SK-N-SH (cell line): ENCODE measurements around the gene RAB7B. TPM values are rescaled to one million over a fixed set of nuclear protein-coding genes. Genes with fewer than 3 reads are reported as not detected.

Experiments
- CTCF ChIA-PET: fragments of 300-600, 350-600 bp; formaldehyde crosslinking; extraction: SDS; loops from one replicate; lab custom pipeline; 2021; lab: Yijun Ruan, JAX
- POLR2A ChIA-PET: fragments of 350-600 bp; sonication (Branson Sonifier 250); formaldehyde crosslinking; extraction: SDS; loops from one replicate; lab custom pipeline; 2020; ENCODE audit warnings: antibody characterized with exemption, inconsistent platforms; lab: Yijun Ruan, JAX
- DNase-seq: peaks from one replicate; pipeline ENCODE4 v3.0.0; 2012
- H2AFZ ChIP-seq: fragments of 200-600 bp; sonication (generic); 2 replicates; pipeline ENCODE4 v1.8.1; 2016; ENCODE audit warnings: antibody characterized with exemption, mild to moderate bottlenecking, low read depth
- H3F3A ChIP-seq: fragments of 200-600 bp; sonication (generic); replicated peaks from 2 replicates; pipeline ENCODE3; 2016; ENCODE audit warnings: antibody characterized with exemption, mild to moderate bottlenecking; ENCODE audit not compliant: insufficient read depth
- H3K27ac ChIP-seq, 2 experiments: fragments of 200-500 bp in 1 of 2; fragments of 200-600 bp in 1 of 2; sonication (Bioruptor generic) in 1 of 2; sonication (generic), shearing (Covaris generic) in 1 of 2; 2 replicates each; pipeline versions ENCODE4 v1.5.1 to v1.6.1; 2014 to 2016; ENCODE audit warnings: low read depth in 2 of 2, inconsistent platforms in 1 of 2, low read length in 1 of 2, mild to moderate bottlenecking in 1 of 2, mixed read lengths in 1 of 2
- H3K27me3 ChIP-seq: fragments of 200-600 bp; sonication (generic), shearing (Covaris generic); 2 replicates; pipeline ENCODE4 v1.6.1; 2016; ENCODE audit warnings: mixed run types; ENCODE audit not compliant: insufficient read depth
- H3K36me3 ChIP-seq, 2 experiments: fragments of 200-500 bp in 1 of 2; fragments of 200-600 bp in 1 of 2; sonication (Bioruptor generic) in 1 of 2; sonication (generic) in 1 of 2; replicated peaks in 1 of 2; 2 replicates each; pipeline versions ENCODE3 to v1.5.1; 2014 to 2016; ENCODE audit warnings: low read length in 1 of 2, mild to moderate bottlenecking in 1 of 2; ENCODE audit not compliant: insufficient read depth in 2 of 2, control insufficient read depth in 1 of 2
- H3K4me1 ChIP-seq, 2 experiments: fragments of 200-500 bp in 1 of 2; fragments of 200-600 bp in 1 of 2; sonication (Bioruptor generic) in 1 of 2; sonication (generic), shearing (Covaris generic) in 1 of 2; 2 replicates each; pipeline versions ENCODE4 v1.5.1 to v1.6.1; 2014 to 2016; ENCODE audit warnings: low read depth in 1 of 2, low read length in 1 of 2, mixed run types in 1 of 2; ENCODE audit not compliant: insufficient read depth in 2 of 2, control insufficient read depth in 1 of 2
- H3K4me2 ChIP-seq: fragments of 200-600 bp; sonication (generic), shearing (Covaris generic); 2 replicates; pipeline ENCODE4 v1.6.1; 2017; ENCODE audit warnings: mixed run types
- H3K4me3 ChIP-seq, 2 experiments: fragments of 200-500 bp in 1 of 2; fragments of 200-600 bp in 1 of 2; sonication (Bioruptor generic) in 1 of 2; sonication (generic), shearing (Covaris generic) in 1 of 2; 2 replicates each; pipeline versions ENCODE4 v1.5.1 to v1.8.1; 2014 to 2016; ENCODE audit warnings: low read depth in 2 of 2, inconsistent platforms in 1 of 2, low read length in 1 of 2, mild to moderate bottlenecking in 1 of 2, mixed read lengths in 1 of 2, moderate library complexity in 1 of 2
- H3K79me2 ChIP-seq: fragments of 200-600 bp; sonication (generic); 2 replicates; pipeline ENCODE4 v1.8.1; 2017; ENCODE audit warnings: mild to moderate bottlenecking; ENCODE audit not compliant: insufficient read depth
- H3K9ac ChIP-seq: fragments of 200-600 bp; sonication (generic); 2 replicates; pipeline ENCODE4 v1.6.1; 2017; ENCODE audit warnings: mixed run types
- H3K9me2 ChIP-seq: fragments of 200-600 bp; sonication (generic); 2 replicates; pipeline ENCODE4 v1.6.1; 2017; ENCODE audit warnings: mixed run types
- H3K9me3 ChIP-seq: fragments of 200-600 bp; sonication (generic); 2 replicates; pipeline ENCODE4 v1.6.1; 2017; ENCODE audit warnings: mixed run types, mild to moderate bottlenecking, moderate library complexity
- H4K20me1 ChIP-seq: fragments of 200-600 bp; sonication (generic); 2 replicates; pipeline ENCODE4 v1.6.1; 2017; ENCODE audit warnings: mild to moderate bottlenecking, mixed run types; ENCODE audit not compliant: insufficient read depth
- EP300 ChIP-seq, 2 experiments: IDR thresholded peaks; 2 replicates each; pipeline versions ENCODE4 v1.4.0 to v1.6.1; 2012; ENCODE audit warnings: borderline replicate concordance in 1 of 2, low read depth in 1 of 2, low read length in 1 of 2
- FOXJ3 ChIP-seq: sonication (generic); formaldehyde crosslinking; IDR thresholded peaks from 2 replicates; pipeline ENCODE4 v1.5.1; 2020; ENCODE audit warnings: mild to moderate bottlenecking, missing genetic modification reagents
- FOXM1 ChIP-seq: IDR thresholded peaks from 2 replicates; pipeline ENCODE4 v1.4.0; 2012; ENCODE audit warnings: low read depth, mild to moderate bottlenecking
- GATA2 ChIP-seq: sonication (generic); formaldehyde crosslinking; IDR thresholded peaks from 2 replicates; pipeline ENCODE4 v1.5.0; 2020; ENCODE audit warnings: mild to moderate bottlenecking, missing genetic modification reagents
- JUND ChIP-seq: IDR thresholded peaks from 2 replicates; pipeline ENCODE4 v1.4.0; 2012
- MAX ChIP-seq: IDR thresholded peaks from 2 replicates; pipeline ENCODE4 v1.4.0; 2012; ENCODE audit warnings: low read depth
- MXI1 ChIP-seq: IDR thresholded peaks from 2 replicates; pipeline ENCODE4 v1.6.1; 2012; ENCODE audit warnings: mild to moderate bottlenecking, low read depth, low read length, improper control_type of control experiment
- NFIC ChIP-seq: IDR thresholded peaks from 2 replicates; pipeline ENCODE4 v1.4.0; 2012; ENCODE audit warnings: borderline replicate concordance
- POLR2AphosphoS5 ChIP-seq: IDR thresholded peaks from 2 replicates; pipeline ENCODE4 v1.6.1; 2012; ENCODE audit warnings: low read depth, low read length
- RAD21 ChIP-seq: IDR thresholded peaks from 2 replicates; pipeline ENCODE4 v1.6.1; 2012; ENCODE audit warnings: mild to moderate bottlenecking, low read length
- RCOR1 ChIP-seq: fragments of 150-350 bp; IDR thresholded peaks from 2 replicates; pipeline ENCODE4 v1.6.1; 2017; ENCODE audit warnings: antibody characterized with exemption, low read length
- REST ChIP-seq: IDR thresholded peaks from 2 replicates; pipeline ENCODE4 v1.6.1; 2012; ENCODE audit warnings: mild to moderate bottlenecking, low read depth, low read length, moderate library complexity
- SIN3A ChIP-seq: IDR thresholded peaks from 2 replicates; pipeline ENCODE4 v1.6.1; 2012; ENCODE audit warnings: low read depth, mild to moderate bottlenecking, low read length, moderate library complexity, borderline replicate concordance
- TAF1 ChIP-seq: IDR thresholded peaks from 2 replicates; pipeline ENCODE4 v1.6.1; 2012; ENCODE audit warnings: low read depth, mild to moderate bottlenecking, low read length, moderate library complexity, borderline replicate concordance
- TCF12 ChIP-seq: IDR thresholded peaks from 2 replicates; pipeline ENCODE4 v1.4.0; 2012
- YY1 ChIP-seq: IDR thresholded peaks from 2 replicates; pipeline ENCODE4 v1.4.0; 2012; ENCODE audit warnings: low read depth, mild to moderate bottlenecking
- WGBS: methylation state at CpG from one replicate; pipeline ENCODE4 v1.1.6; 2017; ENCODE audit warnings: low lambda C conversion rate; 5-methylcytosine and 5-hydroxymethylcytosine counted together
- polyA plus RNA-seq, 3 experiments: library from polyadenylated mRNA; depleted of rRNA; stranded (reverse); fragments of >200 nt; gene quantifications; 2 replicates each; pipeline ENCODE4 v1.2.3, GENCODE V29; 2012
- TF ChIP-seq, protein P1 (sequence below): IDR thresholded peaks from 2 replicates; pipeline ENCODE4; 2012

Gene RAB7B
- polyA plus RNA-seq, 1 of the 3 experiments (the other 2 are of a cell fraction), result 0.15 TPM

DNA sequence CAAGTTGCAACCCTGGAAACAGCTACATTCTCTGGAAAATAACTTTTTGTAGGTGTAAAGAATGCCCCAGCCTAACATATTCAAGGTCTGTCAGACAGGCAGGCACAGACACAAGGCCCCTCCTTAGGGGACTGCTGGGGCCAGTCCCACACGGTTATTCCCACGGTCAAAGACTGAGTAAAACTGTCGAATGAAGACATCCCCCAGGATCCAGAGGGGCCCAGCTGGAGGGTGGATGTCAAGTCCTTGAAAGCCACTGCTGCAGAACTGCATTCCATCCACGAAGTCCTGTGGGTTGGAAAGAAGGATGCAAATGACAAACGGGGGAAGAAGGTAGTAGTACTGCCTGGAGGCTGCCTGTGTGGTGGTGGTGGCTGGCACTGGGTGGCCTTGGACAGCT, 6.9 kb upstream of the RAB7B start (continued):
- TF ChIP-seq YY1, result no peak
- no peak for TF ChIP-seq RAD21
- no peak for TF ChIP-seq MAX
- TF ChIP-seq GATA2 (CRISPR knock-in tag), result no peak
- TF ChIP-seq, protein P1, sequence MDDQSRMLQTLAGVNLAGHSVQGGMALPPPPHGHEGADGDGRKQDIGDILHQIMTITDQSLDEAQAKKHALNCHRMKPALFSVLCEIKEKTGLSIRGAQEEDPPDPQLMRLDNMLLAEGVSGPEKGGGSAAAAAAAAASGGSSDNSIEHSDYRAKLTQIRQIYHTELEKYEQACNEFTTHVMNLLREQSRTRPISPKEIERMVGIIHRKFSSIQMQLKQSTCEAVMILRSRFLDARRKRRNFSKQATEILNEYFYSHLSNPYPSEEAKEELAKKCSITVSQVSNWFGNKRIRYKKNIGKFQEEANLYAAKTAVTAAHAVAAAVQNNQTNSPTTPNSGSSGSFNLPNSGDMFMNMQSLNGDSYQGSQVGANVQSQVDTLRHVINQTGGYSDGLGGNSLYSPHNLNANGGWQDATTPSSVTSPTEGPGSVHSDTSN, result no peak
- no peak for TF ChIP-seq MXI1
- TF ChIP-seq JUND, result no peak
- TF ChIP-seq FOXM1, result no peak

DNA sequence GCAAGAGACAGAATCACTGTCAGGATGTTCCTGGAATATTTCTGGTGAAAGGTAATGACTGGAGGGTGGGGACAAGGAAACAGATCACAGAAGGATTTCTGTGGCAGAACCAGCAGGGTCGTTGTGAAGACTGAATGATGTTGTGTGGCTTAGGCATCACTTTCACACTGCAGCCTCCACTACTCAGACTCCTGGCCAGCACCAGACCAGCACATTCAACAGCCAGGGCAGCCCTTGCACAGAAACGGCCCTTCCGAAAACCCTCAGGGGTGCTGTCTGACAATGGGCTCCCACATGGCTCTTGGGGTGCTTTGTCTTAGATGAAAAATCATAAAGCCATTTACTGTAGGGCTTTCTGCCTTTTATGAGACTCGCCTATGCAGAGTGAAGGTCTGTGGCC, 3.8 kb upstream of the RAB7B start:
- TF ChIP-seq TAF1 (no peak), SIN3A (no peak), RCOR1 (no peak), EP300 (IDR thresholded peaks at IDR 0.05; ENCODE audit: borderline replicate concordance in 1 of 2, low read depth in 1 of 2, low read length in 1 of 2) (no peak), TCF12 (no peak), FOXJ3 (CRISPR knock-in tag) (no peak), POLR2AphosphoS5 (no peak), NFIC (no peak), REST (no peak), JUND (no peak)
- TF ChIP-seq, protein P1, result no peak
- Histone ChIP-seq H3K4me1 (peaks cover 0 to 8% of the 10 kb centered on the region in 2 experiments; a peak in 2 of 4 replicates), H3K9ac (no peak overlapping the region), H3K4me3 (no peak overlapping the region), H3K27me3 (peaks cover 8% of the 10 kb centered on the region; the same call in 1 of the 2 replicates), H3K9me3 (no peaks in the 10 kb centered on the region), H2AFZ (no peak overlapping the region), H3K79me2 (no peaks in the 10 kb centered on the region), H3K9me2 (no peaks in the 10 kb centered on the region), H4K20me1 (no peaks in the 10 kb centered on the region), H3K27ac (no peak overlapping the region), H3K36me3 (no peaks in the 10 kb centered on the region), H3K4me2 (no peak overlapping the region), H3F3A (no peaks in the 10 kb centered on the region)
- POLR2A ChIA-PET, result no interaction called here
- CTCF ChIA-PET, result interaction anchor here (0.8 to 1.4 kb wide), 3 partner anchors 23 to 88 kb away, joined by 3 to 4 read pairs (median 3); no protein-coding TSS in a partner anchor
- DNase-seq, result no peak
- WGBS, result 46% methylated on average over 2 of the region's 4 CpGs
